NCI-H524 (cell line): ENCODE results near the gene FHL1.
A peak's percentile ranks its signal among the peaks of the same experiment; 100 is the strongest.

Experiments used
- DNase-seq, 2 experiments: peaks; one replicate each; lab custom pipeline; 2025; lab: John Stamatoyannopoulos, UW

FHL1 gene

GRCh38 chrX:136185401-136186022 is 38.2 kb downstream of the FHL1 start:
- DNase-seq: peak in 1 of 2 experiments; percentile 49

GRCh38 chrX:136186023-136186413 is 38.7 kb downstream of the FHL1 start:
- no peak for DNase-seq

- no peak for DNase-seq
Observed at GRCh38 chrX:136189222-136189621, 41.9 kb downstream of the FHL1 start.

- no peak for DNase-seq
Observed at GRCh38 chrX:136190038-136190713, 42.8 kb downstream of the FHL1 start.

GRCh38 chrX:136191171-136191570 is 43.8 kb downstream of the FHL1 start:
- no peak for DNase-seq

- DNase-seq: no peak
Observed at GRCh38 chrX:136192135-136192534, 44.8 kb downstream of the FHL1 start.

GRCh38 chrX:136192839-136193414 is 45.6 kb downstream of the FHL1 start:
- no peak for DNase-seq

GRCh38 chrX:136193771-136194170 is 46.4 kb downstream of the FHL1 start:
- DNase-seq: no peak

GRCh38 chrX:136194536-136194935 is 47.2 kb downstream of the FHL1 start:
- no peak for DNase-seq

- DNase-seq: no peak
Observed at GRCh38 chrX:136195247-136195646, 47.9 kb downstream of the FHL1 start.

- peak; percentile 67 to 86 for DNase-seq
Observed at GRCh38 chrX:136196691-136197155, 49.4 kb downstream of the FHL1 start.

- DNase-seq: no peak
Observed at GRCh38 chrX:136198010-136198409, 50.7 kb downstream of the FHL1 start.

GRCh38 chrX:136198678-136199243 is 51.4 kb downstream of the FHL1 start:
- DNase-seq: peak; percentile 36 to 64

GRCh38 chrX:136199365-136199764 is 52.0 kb downstream of the FHL1 start:
- DNase-seq: peak; percentile 22 to 79

- DNase-seq: peak in 1 of 2 experiments; percentile 20
Observed at GRCh38 chrX:136200466-136200865, 53.1 kb downstream of the FHL1 start.

- no peak for DNase-seq
Observed at GRCh38 chrX:136201601-136202000, 54.3 kb downstream of the FHL1 start.

GRCh38 chrX:136202889-136203288 is 55.6 kb downstream of the FHL1 start:
- DNase-seq: no peak

- no peak for DNase-seq
Observed at GRCh38 chrX:136203438-136203837, 56.1 kb downstream of the FHL1 start.

GRCh38 chrX:136203951-136204350 is 56.6 kb downstream of the FHL1 start:
- no peak for DNase-seq

- DNase-seq: no peak
Observed at GRCh38 chrX:136204571-136204970, 57.2 kb downstream of the FHL1 start.

- peak; percentile 54 to 84 for DNase-seq
Observed at GRCh38 chrX:136205882-136206380, 58.6 kb downstream of the FHL1 start.

GRCh38 chrX:136206916-136207315 is 59.6 kb downstream of the FHL1 start:
- DNase-seq: no peak

- DNase-seq: no peak
Observed at GRCh38 chrX:136207546-136207945, 60.2 kb downstream of the FHL1 start.
